HepG2 (cell line): Measurements from ENCODE around the gene ABCC1. TPM values are rescaled to one million over a fixed set of nuclear protein-coding genes. Genes with fewer than 3 reads are reported as not detected.

ENCODE experiments used
- ATAC-seq: fragments of 200-7000 bp; cut with Tn5 transposase; 3 replicates; pipeline ENCODE4 v1.9.1; 2020; ENCODE audit warnings: mild to moderate bottlenecking, moderate library complexity
- BruUV-seq: library from RNA; stranded (reverse); fragments of 400-500 nt; replicated peaks from 2 replicates; lab custom pipeline; 2021; lab: Mats Ljungman, UMichigan
- CTCF ChIA-PET: fragments of 300-600 bp; formaldehyde crosslinking; extraction: SDS; loops from one replicate; lab custom pipeline; 2021; ENCODE audit warnings: low total read pairs, inconsistent platforms, low intra/inter-chr PET ratio; lab: Yijun Ruan, JAX
- POLR2A ChIA-PET: fragments of 350-600 bp; sonication (Branson Sonifier 250); formaldehyde crosslinking; loops from one replicate; lab custom pipeline; 2020; ENCODE audit warnings: antibody characterized with exemption, inconsistent platforms; lab: Yijun Ruan, JAX
- DNase-seq: peaks from one replicate; pipeline ENCODE4 v3.0.0-alpha.2; 2015; ENCODE audit warnings: low spot score
- FAIRE-seq: peaks from 3 replicates; lab custom pipeline; 2011; peaks lifted over from hg19 to GRCh38; lab: Jason Lieb, UNC
- H2AFZ ChIP-seq: one replicate; pipeline ENCODE4 v1.6.1; 2011; ENCODE audit warnings: low read length, inconsistent platforms
- H3K27ac ChIP-seq: fragments of 300-600 bp; 3 replicates; pipeline ENCODE4 v1.8.0; 2011; ENCODE audit warnings: mixed run types, mild to moderate bottlenecking, mixed read lengths, low read length, inconsistent platforms; ENCODE audit not compliant: insufficient read depth; ENCODE audit errors: extremely low read length
- H3K27me3 ChIP-seq, 2 experiments: fragments of 200-600 bp in 1 of 2; 2 replicates in 1 of 2; 3 replicates in 1 of 2; pipeline versions ENCODE4 v1.6.0 to v1.8.0; 2011; ENCODE audit warnings: low read length in 2 of 2, mild to moderate bottlenecking in 2 of 2, moderate library complexity in 2 of 2, inconsistent platforms in 1 of 2; ENCODE audit not compliant: insufficient read depth in 2 of 2, control insufficient read depth in 1 of 2
- H3K36me3 ChIP-seq, 2 experiments: fragments of 200-600 bp in 1 of 2; replicated peaks in 1 of 2; 2 replicates in 1 of 2; 3 replicates in 1 of 2; pipeline versions ENCODE4 v1.5.1 to v1.8.0; 2011; ENCODE audit warnings: low read length in 2 of 2, inconsistent platforms in 1 of 2; ENCODE audit not compliant: insufficient read depth in 2 of 2, control insufficient read depth in 1 of 2
- H3K4me1 ChIP-seq: 2 replicates; pipeline ENCODE4 v1.5.1; 2012; ENCODE audit warnings: low read length, inconsistent platforms; ENCODE audit not compliant: insufficient read depth
- H3K4me2 ChIP-seq: 2 replicates; pipeline ENCODE4 v1.6.0; 2011; ENCODE audit warnings: low read depth, low read length, inconsistent platforms
- H3K4me3 ChIP-seq, 3 experiments: fragments of 200-600 bp in 1 of 3; sonication (generic), shearing (Covaris generic) in 1 of 3; replicated peaks in 1 of 3; 2 replicates each; pipeline ENCODE4 v1.5.1; 2011 to 2016; ENCODE audit warnings: low read length in 3 of 3, inconsistent platforms in 2 of 3, low read depth in 2 of 3, mild to moderate bottlenecking in 2 of 3, control low read depth in 1 of 3, mixed read lengths in 1 of 3; ENCODE audit not compliant: insufficient read depth in 1 of 3
- H3K79me2 ChIP-seq: one replicate; pipeline ENCODE4 v1.6.1; 2011; ENCODE audit warnings: low read length, inconsistent platforms; ENCODE audit not compliant: insufficient read depth
- H3K9ac ChIP-seq: 2 replicates; pipeline ENCODE4 v1.6.0; 2011; ENCODE audit warnings: mild to moderate bottlenecking, low read depth, low read length, inconsistent platforms; ENCODE audit not compliant: insufficient read depth
- H3K9me3 ChIP-seq: 2 replicates; pipeline ENCODE4 v1.5.1; 2012; ENCODE audit warnings: mild to moderate bottlenecking, low read length
- H4K20me1 ChIP-seq: 2 replicates; pipeline ENCODE4 v1.6.0; 2011; ENCODE audit warnings: inconsistent platforms, mild to moderate bottlenecking, low read length, moderate library complexity; ENCODE audit not compliant: insufficient read depth
- CCAR2 ChIP-seq: fragments of 200-400 bp; formaldehyde crosslinking; optimal IDR thresholded peaks from 2 replicates; pipeline ENCODE3; 2018; ENCODE audit warnings: low read depth, mild to moderate bottlenecking, low read length, moderate library complexity
- EZH2 ChIP-seq: conservative IDR thresholded peaks from 2 replicates; pipeline ENCODE4 v1.6.1; 2012; ENCODE audit warnings: mild to moderate bottlenecking, low read depth, low read length, moderate library complexity
- KLF15 ChIP-seq: sonication (generic); formaldehyde crosslinking; IDR thresholded peaks from 2 replicates; pipeline ENCODE4 v1.8.1; 2023; ENCODE audit warnings: borderline replicate concordance, mild to moderate bottlenecking, inconsistent platforms, missing genetic modification reagents, mixed read lengths
- MIXL1 ChIP-seq: IDR thresholded peaks from 2 replicates; pipeline ENCODE4 v1.6.1; 2016
- NFRKB ChIP-seq: fragments of 450-650 bp; IDR thresholded peaks from 2 replicates; pipeline ENCODE4 v1.6.1; 2017
- TOE1 ChIP-seq: sonication (generic); formaldehyde crosslinking; IDR thresholded peaks from 2 replicates; pipeline ENCODE4 v1.4.0; 2020; ENCODE audit warnings: mild to moderate bottlenecking, missing genetic modification reagents
- ZFP36L2 ChIP-seq: sonication (generic); formaldehyde crosslinking; IDR thresholded peaks from 2 replicates; pipeline ENCODE4 v1.4.0; 2020; ENCODE audit warnings: missing genetic modification reagents
- ZNF549 ChIP-seq: sonication (generic); formaldehyde crosslinking; IDR thresholded peaks from 2 replicates; pipeline ENCODE4 v1.5.0; 2020; ENCODE audit warnings: missing genetic modification reagents
- ZNF552 ChIP-seq: sonication (generic); formaldehyde crosslinking; IDR thresholded peaks from 2 replicates; pipeline ENCODE4 v1.9.0; 2022; ENCODE audit warnings: missing genetic modification reagents, mild to moderate bottlenecking, borderline replicate concordance
- WGBS: methylation state at CpG from one replicate; pipeline ENCODE4 v1.1.6; 2017; ENCODE audit warnings: low lambda C conversion rate; 5-methylcytosine and 5-hydroxymethylcytosine counted together
- in situ Hi-C: cut with HindIII; loops from 2 replicates; pipeline ENCODE4 v1.10.0; 2017; ENCODE audit warnings: low pct_unique_long_range_greater_than_20kb; ENCODE audit not compliant: extremely low pct_ligation_motif_present
- intact Hi-C: fragments of 100-400 bp; cut with micrococcal nuclease; formaldehyde crosslinking; loops from one replicate; pipeline ENCODE4 v1.10.0; 2022; ENCODE audit not compliant: unreplicated experiment
- polyA plus RNA-seq, 8 experiments: library from polyadenylated mRNA; depleted of rRNA in 3 of 8; stranded (reverse) in 7 of 8; unstranded in 1 of 8; fragments of >200 nt; fragmentation: Illumina TruSeq in 4 of 8; extraction: Trizol in 4 of 8; gene quantifications; 2 replicates each; pipeline versions ENCODE4 v1.2.1 to v1.2.3, GENCODE V29; 2011 to 2016; ENCODE audit warnings: low read depth in 4 of 8, missing spikeins in 1 of 8, mixed read lengths in 1 of 8; ENCODE audit not compliant: insufficient read depth in 1 of 8
- total RNA-seq, 5 experiments: library from RNA; depleted of rRNA; stranded (reverse); fragments of >200 nt; fragmentation: Illumina TruSeq; extraction: Trizol; gene quantifications; 2 replicates each; pipeline ENCODE4 v1.2.3, GENCODE V29; 2016; ENCODE audit warnings: low read depth in 1 of 5
- TF ChIP-seq, protein P1 (sequence below): sonication (generic); formaldehyde crosslinking; IDR thresholded peaks from 2 replicates; pipeline ENCODE4 v1.4.0; 2020; ENCODE audit warnings: mild to moderate bottlenecking, missing genetic modification reagents

ABCC1 gene
- total and polyA plus RNA-seq, 2 of the 13 experiments (the other 11 are each of a cell fraction or from before 2014, with no cell fraction given) = 13.0 to 30.6 TPM

DNA sequence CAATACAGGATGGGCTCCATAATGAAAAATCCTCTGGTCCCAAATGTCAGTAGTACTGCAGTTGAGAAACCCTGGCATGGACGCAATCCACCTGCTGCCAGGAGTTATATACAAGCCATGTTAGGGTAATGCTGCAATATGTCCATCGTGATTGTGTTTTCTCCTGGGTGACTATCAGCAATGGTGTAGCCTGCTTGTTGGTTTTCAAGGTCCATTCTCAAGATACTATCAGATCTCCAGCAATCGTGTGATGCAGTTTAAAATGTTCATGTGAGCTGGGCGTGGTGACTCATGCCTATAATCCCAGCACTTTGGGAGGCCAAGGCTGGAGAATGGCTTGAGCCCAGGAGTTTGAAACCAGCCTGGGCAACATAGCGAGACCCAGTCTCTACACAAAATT is 24.0 kb downstream of the ABCC1 start (continued):
- no peak for TF ChIP-seq CCAR2
- no peak for TF ChIP-seq EZH2

DNA sequence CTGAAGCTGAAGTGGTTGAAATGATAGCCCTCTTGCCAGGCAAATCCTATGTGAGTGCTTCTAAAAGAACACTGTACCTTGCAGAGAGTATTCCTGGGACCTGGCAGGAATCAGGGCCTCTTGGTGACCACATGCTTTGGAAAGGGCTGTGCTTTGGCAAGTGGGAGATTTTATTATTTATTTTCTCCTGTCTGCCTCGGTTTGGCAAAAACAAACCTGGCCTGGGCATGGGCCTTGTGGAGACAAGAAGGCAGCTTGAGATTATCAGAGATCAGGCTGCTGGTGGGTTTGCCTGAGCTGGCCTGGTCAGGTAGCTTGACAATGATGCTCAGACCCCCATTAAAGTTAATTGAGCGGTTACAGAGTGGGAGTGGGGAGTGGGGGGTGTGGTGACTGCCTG is 24.6 kb downstream of the ABCC1 start:
- Histone ChIP-seq H3K79me2 (peaks cover 76% of the 10 kb centered on the region), H3K9me3 (peaks cover 22% of the 10 kb centered on the region), H3K9ac (no peak overlapping the region), H3K4me1 (peaks cover 9% of the 10 kb centered on the region; the same call in 1 of the 2 replicates), H3K4me3 (no peak overlapping the region), H2AFZ (no peak overlapping the region), H3K36me3 (peaks cover 6 to 23% of the 10 kb centered on the region in 2 experiments), H3K4me2 (no peak overlapping the region), H3K27ac (no peak overlapping the region), H3K27me3 (no peaks in the 10 kb centered on the region)
- intact Hi-C loops = no loop called here
- BruUV-seq = no TSS peak
- POLR2A ChIA-PET = no interaction called here
- no peak for ATAC-seq
- CTCF ChIA-PET = no interaction called here
- no peak for DNase-seq
- FAIRE-seq = no peak
- TF ChIP-seq, protein P1, sequence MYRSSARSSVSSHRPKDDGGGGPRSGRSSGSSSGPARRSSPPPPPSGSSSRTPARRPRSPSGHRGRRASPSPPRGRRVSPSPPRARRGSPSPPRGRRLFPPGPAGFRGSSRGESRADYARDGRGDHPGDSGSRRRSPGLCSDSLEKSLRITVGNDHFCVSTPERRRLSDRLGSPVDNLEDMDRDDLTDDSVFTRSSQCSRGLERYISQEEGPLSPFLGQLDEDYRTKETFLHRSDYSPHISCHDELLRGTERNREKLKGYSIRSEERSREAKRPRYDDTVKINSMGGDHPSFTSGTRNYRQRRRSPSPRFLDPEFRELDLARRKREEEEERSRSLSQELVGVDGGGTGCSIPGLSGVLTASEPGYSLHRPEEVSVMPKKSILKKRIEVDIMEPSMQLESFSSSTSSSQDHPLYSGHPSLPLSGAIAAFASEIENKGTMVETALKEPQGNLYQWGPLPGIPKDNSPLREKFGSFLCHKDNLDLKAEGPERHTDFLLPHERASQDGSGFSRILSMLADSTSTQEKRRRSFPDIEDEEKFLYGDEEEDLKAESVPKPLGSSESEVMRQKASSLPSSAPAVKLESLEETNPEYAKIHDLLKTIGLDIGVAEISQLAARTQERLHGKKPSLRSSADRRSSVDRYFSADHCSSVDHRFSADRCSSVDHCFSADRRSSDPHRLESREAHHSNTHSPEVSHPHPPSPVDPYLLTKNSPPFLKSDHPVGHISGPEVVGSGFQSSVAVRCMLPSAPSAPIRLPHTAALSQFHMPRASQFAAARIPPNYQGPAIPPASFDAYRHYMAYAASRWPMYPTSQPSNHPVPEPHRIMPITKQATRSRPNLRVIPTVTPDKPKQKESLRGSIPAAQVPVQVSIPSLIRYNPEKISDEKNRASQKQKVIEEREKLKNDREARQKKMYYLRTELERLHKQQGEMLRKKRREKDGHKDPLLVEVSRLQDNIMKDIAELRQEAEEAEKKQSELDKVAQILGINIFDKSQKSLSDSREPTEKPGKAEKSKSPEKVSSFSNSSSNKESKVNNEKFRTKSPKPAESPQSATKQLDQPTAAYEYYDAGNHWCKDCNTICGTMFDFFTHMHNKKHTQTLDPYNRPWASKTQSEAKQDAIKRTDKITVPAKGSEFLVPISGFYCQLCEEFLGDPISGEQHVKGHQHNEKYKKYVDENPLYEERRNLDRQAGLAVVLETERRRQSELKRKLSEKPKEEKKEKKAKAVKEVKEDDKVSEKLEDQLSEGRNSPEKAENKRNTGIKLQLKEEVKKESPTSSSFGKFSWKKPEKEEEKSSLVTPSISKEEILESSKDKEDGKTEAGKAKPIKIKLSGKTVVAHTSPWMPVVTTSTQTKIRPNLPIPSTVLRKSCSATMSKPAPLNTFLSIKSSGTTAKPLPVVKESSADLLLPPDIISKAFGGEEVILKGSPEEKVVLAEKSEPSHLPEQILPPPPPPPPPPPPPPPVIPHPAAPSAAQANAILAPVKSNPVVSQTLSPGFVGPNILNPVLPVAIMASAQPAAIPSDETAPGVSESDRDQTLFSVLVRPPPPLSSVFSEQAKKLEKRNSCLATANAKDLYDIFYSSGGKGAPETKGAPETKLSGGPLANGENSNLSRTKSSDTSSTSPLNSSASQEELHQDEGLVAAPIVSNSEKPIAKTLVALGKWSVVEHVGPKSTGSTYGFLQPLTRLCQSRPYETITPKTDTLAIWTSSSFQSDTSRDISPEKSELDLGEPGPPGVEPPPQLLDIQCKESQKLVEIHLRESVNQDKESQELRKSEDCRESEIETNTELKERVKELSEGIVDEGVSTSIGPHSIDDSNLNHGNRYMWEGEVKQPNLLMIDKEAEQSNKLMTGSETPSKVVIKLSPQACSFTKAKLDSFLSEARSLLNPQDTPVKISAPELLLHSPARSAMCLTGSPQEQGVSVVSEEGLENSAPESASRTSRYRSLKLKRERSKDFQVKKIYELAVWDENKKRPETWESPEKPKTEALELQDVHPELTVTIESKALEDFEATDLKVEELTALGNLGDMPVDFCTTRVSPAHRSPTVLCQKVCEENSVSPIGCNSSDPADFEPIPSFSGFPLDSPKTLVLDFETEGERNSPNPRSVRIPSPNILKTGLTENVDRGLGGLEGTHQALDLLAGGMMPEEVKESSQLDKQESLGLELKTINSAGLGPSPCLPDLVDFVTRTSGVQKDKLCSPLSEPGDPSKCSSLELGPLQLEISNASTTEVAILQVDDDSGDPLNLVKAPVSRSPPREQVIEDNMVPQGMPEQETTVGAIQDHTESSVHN (CRISPR knock-in tag) = no peak
- no peak for TF ChIP-seq KLF15 (CRISPR knock-in tag)
- no peak for TF ChIP-seq ZFP36L2 (CRISPR knock-in tag)
- no peak for TF ChIP-seq ZNF552 (CRISPR knock-in tag)
- TF ChIP-seq MIXL1 (CRISPR knock-in tag) = no peak
- TF ChIP-seq NFRKB = no peak
- TF ChIP-seq TOE1 (CRISPR knock-in tag) = no peak
- no peak for TF ChIP-seq ZNF549 (CRISPR knock-in tag)
- TF ChIP-seq, all 625 proteins: peak for 0
- in situ Hi-C loops = no loop called here
- H4K20me1 ChIP-seq = peaks cover 13% of the 10 kb centered on the region; the same call in 1 of the 2 replicates
- 98% methylated on average over 2 of the region's 2 CpGs for WGBS
